HG03460 (cell line): ENCODE results near the gene AKR7A2.

Experiments
- ATAC-seq: cut with Tn5 transposase; IDR thresholded peaks from one replicate; pipeline ENCODE4 v1.9.1; 2021; ENCODE audit not compliant: unreplicated experiment

The AKR7A2 gene

DNA sequence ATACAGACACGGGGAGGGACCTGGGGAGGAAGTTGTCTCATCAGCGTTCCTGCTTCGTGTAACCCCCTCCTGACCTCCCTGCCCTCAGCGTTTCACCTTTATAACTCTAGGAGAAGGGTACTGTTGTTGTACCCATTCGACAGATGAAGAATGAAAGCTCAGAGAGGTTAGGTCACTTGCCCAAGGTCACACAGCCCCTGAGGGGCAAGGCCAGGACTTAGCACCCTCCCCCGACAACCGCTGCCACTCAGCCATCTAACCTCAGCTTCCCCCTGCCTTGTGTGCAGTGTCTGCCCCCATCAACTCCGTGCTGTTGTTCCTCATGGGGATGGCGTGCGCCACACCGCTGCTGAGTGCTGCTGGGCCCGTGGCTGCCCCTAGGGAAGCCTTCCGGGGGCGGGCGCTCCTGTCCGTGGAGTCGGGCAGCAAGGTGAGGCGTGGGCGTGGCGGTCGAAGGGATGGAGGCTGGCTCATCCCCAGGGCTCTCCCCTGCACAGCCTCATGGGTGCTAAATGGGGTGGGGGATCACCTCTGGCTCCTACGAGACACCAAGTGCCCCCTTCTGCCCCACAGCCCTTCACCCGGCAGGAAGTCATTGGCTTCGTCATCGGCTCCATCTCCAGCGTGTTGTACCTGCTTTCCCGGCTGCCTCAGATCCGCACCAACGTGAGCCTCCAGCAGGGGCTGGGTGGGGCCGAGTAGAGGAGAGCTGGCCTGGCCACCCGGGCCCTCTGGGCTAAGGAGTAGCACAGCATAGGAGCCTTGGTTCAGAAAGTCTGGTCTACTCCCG lies 14.2 kb upstream of the AKR7A2 start:
- ATAC-seq, result no peak

DNA sequence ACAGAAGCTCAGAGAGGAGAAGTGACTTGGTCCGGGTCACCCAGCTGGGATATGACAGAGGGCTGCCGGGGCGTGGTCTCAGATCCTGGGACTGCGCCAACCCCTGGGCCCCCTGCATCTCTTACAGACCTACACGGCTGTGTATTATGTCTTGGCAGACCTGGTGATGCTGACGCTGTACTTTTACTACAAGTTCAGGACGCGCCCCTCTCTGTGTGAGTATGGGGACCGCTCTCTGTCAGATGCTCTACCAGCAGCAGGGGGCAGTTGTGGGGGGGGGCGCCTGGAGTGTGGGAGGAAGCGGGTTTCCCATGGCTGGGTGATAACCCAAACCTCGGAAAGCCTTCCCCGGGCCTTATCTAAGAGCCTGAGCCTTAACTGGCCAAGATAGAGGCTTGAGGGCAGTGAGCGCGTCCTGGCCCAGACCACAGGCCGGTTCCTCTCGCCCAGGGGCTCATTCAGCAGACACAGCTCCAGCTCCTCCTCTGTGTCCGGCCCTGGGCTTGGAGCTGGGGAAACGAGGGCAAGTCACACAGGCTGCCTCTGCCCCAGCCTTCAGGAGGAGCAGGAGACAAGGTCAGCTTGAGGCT lies 13.5 kb upstream of the AKR7A2 start:
- no peak for ATAC-seq

DNA sequence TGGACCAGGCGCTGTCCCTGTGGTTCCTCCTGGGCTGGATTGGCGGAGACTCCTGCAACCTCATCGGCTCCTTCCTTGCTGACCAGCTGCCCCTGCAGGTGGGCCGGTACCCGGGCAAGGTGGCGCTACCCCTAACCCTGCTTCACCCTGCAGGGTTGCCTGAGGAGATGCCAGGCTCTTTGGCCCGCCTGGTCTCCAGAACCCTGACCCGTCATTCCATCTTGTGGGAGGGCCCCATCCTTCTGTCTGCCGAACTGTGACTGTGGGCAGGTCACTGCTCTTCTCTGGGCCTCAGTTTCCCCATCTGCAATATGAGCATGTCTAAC lies 12.7 kb upstream of the AKR7A2 start:
- ATAC-seq, result no peak

GRCh38 chr1:19323987-19324664 lies 12.2 kb upstream of the AKR7A2 start:
- ATAC-seq, result no peak

DNA sequence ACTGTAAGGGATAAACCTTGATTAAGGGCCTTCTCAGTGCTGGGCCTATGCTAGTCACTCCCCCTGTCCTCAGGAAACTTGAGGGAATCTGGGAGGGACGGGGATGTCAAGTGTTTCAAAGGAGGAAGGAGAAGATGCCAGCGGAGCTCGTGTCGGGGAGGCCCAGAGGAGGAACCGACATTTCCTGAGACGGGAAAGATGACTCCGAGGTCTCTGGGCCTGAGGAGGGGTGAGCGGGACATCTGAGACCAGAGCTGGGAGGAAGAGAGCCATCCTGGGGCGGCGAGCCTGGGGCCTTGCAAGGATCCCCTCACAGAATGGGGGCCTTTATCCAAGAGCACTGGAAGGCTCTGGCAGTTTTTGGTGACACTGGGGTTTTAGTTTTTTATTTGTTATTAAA lies 10.5 kb upstream of the AKR7A2 start:
- no peak for ATAC-seq

- ATAC-seq, result no peak
These were observed 9.1 kb upstream of the AKR7A2 start for GRCh38 chr1:19321071-19321470.

GRCh38 chr1:19319196-19319595 lies 7.3 kb upstream of the AKR7A2 start:
- no peak for ATAC-seq

GRCh38 chr1:19317126-19317910 lies 5.4 kb upstream of the AKR7A2 start:
- ATAC-seq, result no peak

- no peak for ATAC-seq
These were observed 3.6 kb upstream of the AKR7A2 start for GRCh38 chr1:19315378-19316198.

DNA sequence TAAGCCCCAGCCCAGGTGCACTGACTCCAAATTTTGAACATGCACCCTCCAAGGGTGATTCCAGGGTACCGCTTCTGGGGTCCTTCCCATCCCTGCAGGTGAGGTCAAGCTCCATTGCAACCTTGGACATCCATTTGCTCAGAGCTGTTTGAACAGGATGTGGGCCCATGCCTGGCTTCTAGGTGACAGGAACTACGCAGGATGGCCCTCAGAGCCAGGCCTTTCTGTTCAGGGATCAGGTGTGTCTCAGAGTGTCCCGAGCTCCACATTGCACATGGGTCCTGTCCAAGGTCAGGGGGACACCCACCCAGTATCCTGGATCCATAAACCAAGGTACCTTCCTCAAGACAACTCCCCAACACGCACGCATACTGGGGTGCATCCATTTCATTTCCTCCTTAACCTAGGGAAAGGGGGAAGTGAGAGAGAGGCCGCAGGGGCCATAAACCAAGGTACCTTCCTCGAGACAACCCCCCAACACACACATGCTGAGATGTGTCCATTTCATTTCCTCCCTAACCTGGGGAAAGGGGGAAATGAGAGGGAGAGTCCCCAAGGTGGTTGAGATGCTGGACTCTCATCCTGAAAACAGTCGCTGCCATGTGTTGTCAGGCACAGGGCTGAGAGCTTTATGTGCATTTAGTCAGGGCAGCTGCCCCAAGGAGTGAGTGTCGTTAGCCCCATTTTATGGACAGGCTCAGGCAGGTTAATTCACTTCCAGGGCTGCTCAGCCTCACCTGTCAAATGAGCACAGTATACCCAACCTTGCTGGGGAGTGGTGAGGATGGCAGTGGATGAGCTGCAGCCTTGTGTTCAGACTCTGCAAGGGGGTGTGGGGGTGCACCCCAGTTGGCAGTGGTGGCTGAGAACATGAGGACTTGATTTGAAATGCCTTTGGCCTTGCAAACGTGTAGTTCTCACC lies 2.3 kb upstream of the AKR7A2 start:
- no peak for ATAC-seq

- no peak for ATAC-seq
These were observed 1.7 kb upstream of the AKR7A2 start for GRCh38 chr1:19313636-19313959.

DNA sequence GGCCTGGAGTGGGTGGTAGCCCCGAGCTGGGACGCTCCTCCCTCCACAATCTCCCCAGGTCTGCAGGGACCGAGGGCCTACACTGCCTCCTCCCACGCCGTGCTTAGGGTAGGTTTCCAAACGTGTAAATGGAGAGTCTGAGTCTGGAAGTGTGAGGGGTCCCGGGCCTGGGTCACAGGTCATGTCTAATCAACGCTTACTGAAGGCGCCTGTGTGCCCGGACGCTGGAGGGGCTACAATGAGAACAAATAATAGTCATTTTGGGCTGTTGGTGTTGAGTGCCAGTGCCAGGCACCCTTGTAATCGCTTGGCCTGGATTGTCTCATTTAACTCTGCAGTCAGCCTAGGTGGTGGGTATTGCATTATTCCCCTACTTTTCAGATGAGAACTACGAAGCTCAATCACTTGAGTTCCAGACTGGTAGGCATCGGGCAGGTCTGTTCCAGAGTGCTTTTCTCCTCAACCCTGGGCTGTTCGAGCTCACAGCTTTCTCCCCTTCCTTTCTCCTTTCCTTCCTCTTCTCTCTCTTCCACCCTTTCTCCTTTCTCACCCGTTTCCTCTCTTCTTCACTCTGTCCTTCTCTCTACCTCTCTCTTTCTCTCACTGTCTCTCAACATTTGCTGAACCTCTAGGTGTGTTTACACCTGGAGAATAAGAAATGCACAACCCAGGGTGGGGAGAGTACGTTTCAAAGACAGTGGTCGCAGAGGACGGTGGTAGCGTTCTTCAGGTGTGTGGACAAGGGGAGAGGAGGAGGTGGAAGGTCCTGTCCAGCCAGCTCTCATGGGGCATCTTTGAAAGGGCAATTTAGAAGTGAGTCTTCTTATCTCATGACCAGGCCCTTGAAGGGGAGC lies 1.1 kb upstream of the AKR7A2 start:
- ATAC-seq, result peak; percentile 9

DNA sequence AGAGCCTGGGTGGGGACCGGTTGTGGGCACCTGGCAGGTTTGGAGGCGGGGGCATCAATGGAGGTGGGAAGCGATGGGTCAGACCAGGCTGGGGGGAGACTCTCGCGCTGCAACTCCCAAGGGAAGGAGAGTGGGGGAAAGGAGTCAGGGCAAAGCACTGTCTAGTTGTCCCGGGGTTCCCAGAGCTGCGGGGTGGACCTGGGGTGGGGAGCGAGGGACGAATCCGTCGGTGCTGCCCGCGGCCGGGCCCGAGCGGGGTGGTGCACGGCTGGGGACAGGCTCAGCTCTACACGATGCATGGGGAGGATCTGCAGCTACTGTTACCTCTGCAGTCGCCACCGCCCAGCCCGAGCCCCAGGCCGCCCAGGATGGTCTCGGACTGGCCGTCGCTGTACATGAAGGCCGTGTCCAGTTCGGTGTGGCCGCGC lies 427 bp downstream of the AKR7A2 start:
- peak; percentile 7 for ATAC-seq

- ATAC-seq, result no peak
These were observed 1.0 kb downstream of the AKR7A2 start for GRCh38 chr1:19310720-19311502.

DNA sequence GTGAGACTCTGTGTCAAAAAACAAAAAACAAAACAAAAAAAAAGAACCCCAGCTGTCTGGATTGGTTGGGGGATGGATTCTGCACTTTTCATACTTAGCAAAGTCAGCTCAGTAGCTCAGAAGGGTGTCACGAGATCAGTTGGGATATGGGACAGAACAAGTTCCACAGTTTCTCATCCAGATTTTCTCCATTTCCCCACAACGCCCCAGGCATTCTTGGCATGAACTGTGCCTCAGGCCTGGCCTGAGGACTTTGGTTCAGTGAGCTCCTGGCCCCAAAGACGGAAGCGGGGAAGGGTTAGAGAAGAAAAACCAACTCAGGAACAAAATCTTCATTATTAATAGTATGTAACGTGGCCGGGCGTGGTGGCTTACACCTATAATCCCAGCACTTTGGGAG lies 1.9 kb downstream of the AKR7A2 start:
- ATAC-seq, result no peak

DNA sequence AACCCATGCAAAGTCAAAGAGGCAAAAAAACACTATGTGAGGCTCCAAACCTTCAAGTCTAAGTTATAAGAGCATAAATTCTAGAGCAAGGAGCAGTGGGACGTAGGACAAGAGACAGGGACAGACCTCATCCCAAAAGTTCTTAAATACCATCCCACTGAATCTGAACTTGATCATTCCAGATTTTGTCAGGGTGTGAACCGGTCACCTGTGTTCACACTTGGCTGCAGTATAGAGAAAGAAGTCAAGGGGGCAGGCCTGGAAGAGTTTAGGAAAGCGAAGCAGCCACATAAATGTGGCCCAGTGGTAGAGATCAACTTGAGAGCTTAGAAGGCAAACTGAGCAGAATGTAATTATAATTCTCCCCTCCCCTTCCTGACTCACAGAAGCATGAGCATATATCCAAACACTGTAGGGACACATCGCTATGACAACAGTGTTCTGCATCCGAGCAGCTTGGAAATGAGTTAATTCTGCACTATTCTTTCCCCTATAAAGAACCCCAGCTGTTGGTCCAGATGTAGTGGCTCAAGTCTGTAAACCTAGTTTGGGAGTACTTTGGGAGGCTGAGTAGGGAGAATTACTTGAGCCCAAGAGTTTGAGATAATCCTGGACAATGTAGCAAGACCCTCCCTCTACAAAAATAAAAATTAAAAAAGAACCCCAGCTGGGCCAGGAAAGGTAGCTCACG lies 2.7 kb downstream of the AKR7A2 start:
- no peak for ATAC-seq

- ATAC-seq, result no peak
These were observed 3.4 kb downstream of the AKR7A2 start for GRCh38 chr1:19308509-19308907.
